K562 (cell line): ENCODE results near the gene ARHGAP22. TPM values are rescaled to one million over a fixed set of nuclear protein-coding genes. Genes with fewer than 3 reads are reported as not detected.

Source experiments
- ATAC-seq: fragments of 200-7000 bp; cut with Tn5 transposase; 3 replicates; pipeline ENCODE4 v1.9.1; 2020; ENCODE audit warnings: moderate library complexity
- BruUV-seq: library from RNA; stranded (reverse); fragments of 400-500 nt; replicated peaks from 2 replicates; lab custom pipeline; 2021; lab: Mats Ljungman, UMichigan
- CTCF ChIA-PET: fragments of 300-600 bp; formaldehyde crosslinking; extraction: SDS; loops from one replicate; lab custom pipeline; 2021; ENCODE audit warnings: low intra/inter-chr PET ratio; lab: Yijun Ruan, JAX
- POLR2A ChIA-PET: fragments of 300-600, 350-650 bp; sonication (Branson Sonifier 250); formaldehyde crosslinking; extraction: SDS; loops from one replicate; lab custom pipeline; 2021; ENCODE audit warnings: antibody characterized with exemption, inconsistent platforms; lab: Yijun Ruan, JAX
- DNase-seq, 4 experiments: peaks; one replicate each; pipeline versions ENCODE4 v3.0.0 to v3.0.0-alpha.2; 2011 to 2018; ENCODE audit warnings: low spot score in 3 of 4, mixed read lengths in 3 of 4; ENCODE audit errors: extremely low read depth in 1 of 4
- FAIRE-seq: peaks from 2 replicates; lab custom pipeline; 2011; peaks lifted over from hg19 to GRCh38; lab: Jason Lieb, UNC
- H2AFZ ChIP-seq: 2 replicates; pipeline ENCODE4 v1.6.0; 2011; ENCODE audit warnings: low read depth, low read length, control low read depth, inconsistent platforms
- H3K27ac ChIP-seq: fragments of 200-600 bp; 3 replicates; pipeline ENCODE4 v1.8.0; 2011; ENCODE audit warnings: low read depth, mild to moderate bottlenecking, control low read depth, inconsistent platforms, low read length, moderate library complexity, mixed read lengths; ENCODE audit errors: extremely low read depth
- H3K27me3 ChIP-seq, 2 experiments: fragments of 300-600 bp in 1 of 2; 2 replicates in 1 of 2; 3 replicates in 1 of 2; pipeline versions ENCODE4 v1.6.0 to v1.8.0; 2011; ENCODE audit warnings: inconsistent platforms in 2 of 2, low read length in 2 of 2, mild to moderate bottlenecking in 1 of 2, mixed read lengths in 1 of 2, moderate library complexity in 1 of 2; ENCODE audit not compliant: control insufficient read depth in 2 of 2, insufficient read depth in 2 of 2
- H3K36me3 ChIP-seq: fragments of 300-600 bp; 3 replicates; pipeline ENCODE4 v1.8.0; 2011; ENCODE audit warnings: mild to moderate bottlenecking, low read length, inconsistent platforms; ENCODE audit not compliant: control insufficient read depth, insufficient read depth
- H3K4me1 ChIP-seq, 2 experiments: fragments of 200-600 bp in 1 of 2; replicated peaks in 1 of 2; 2 replicates in 1 of 2; 3 replicates in 1 of 2; pipeline versions ENCODE4 v1.5.1 to v1.8.0; 2011; ENCODE audit warnings: inconsistent platforms in 2 of 2, low read length in 2 of 2, mild to moderate bottlenecking in 1 of 2, mixed read lengths in 1 of 2, moderate library complexity in 1 of 2; ENCODE audit not compliant: control insufficient read depth in 2 of 2, insufficient read depth in 2 of 2
- H3K4me2 ChIP-seq: 2 replicates; pipeline ENCODE4 v1.6.1; 2011; ENCODE audit warnings: low read length, control low read depth, inconsistent platforms, mixed read lengths; ENCODE audit not compliant: insufficient read depth
- H3K4me3 ChIP-seq: fragments of 200-600 bp; sonication (generic), shearing (Covaris generic); 2 replicates; pipeline ENCODE4 v1.5.1; 2016; ENCODE audit warnings: control low read depth, inconsistent platforms
- H3K79me2 ChIP-seq: fragments of 200-600 bp; 3 replicates; pipeline ENCODE4 v1.8.0; 2011; ENCODE audit warnings: low read length, inconsistent platforms; ENCODE audit not compliant: control insufficient read depth, insufficient read depth
- H3K9ac ChIP-seq, 2 experiments: 2 replicates each; pipeline versions ENCODE4 v1.6.0 to v1.6.1; 2011; ENCODE audit warnings: low read depth in 2 of 2, low read length in 2 of 2, control low read depth in 1 of 2, inconsistent platforms in 1 of 2, mild to moderate bottlenecking in 1 of 2, mixed read lengths in 1 of 2; ENCODE audit not compliant: insufficient read depth in 1 of 2
- H3K9me1 ChIP-seq: one replicate; pipeline ENCODE4 v1.6.0; 2011; ENCODE audit warnings: inconsistent platforms, mild to moderate bottlenecking, low read length, moderate library complexity; ENCODE audit not compliant: control insufficient read depth, insufficient read depth
- H3K9me3 ChIP-seq: replicated peaks from 2 replicates; pipeline ENCODE4 v1.5.1; 2011; ENCODE audit warnings: low read depth, low read length, inconsistent platforms; ENCODE audit not compliant: control insufficient read depth, insufficient read depth
- H4K20me1 ChIP-seq: replicated peaks from 2 replicates; pipeline ENCODE4 v1.6.1; 2011; ENCODE audit warnings: low read length, inconsistent platforms, mixed read lengths; ENCODE audit not compliant: control insufficient read depth, insufficient read depth
- CBFA2T2 ChIP-seq: fragments of 450-650 bp; conservative IDR thresholded peaks from 2 replicates; pipeline ENCODE4 v1.6.1; 2017; ENCODE audit warnings: mild to moderate bottlenecking
- CBFA2T3 ChIP-seq: fragments of 450-650 bp; IDR thresholded peaks from 2 replicates; pipeline ENCODE4 v1.6.1; 2017
- HLTF ChIP-seq: fragments of 450-650 bp; IDR thresholded peaks from 2 replicates; pipeline ENCODE4 v1.6.1; 2016
- KDM4B ChIP-seq, 2 experiments: fragments of 450-650 bp in 1 of 2; sonication (generic) in 1 of 2; IDR thresholded peaks; 2 replicates each; pipeline ENCODE4 v1.6.1; 2016 to 2017; ENCODE audit warnings: borderline replicate concordance in 2 of 2, antibody characterized with exemption in 1 of 2, low read depth in 1 of 2, mild to moderate bottlenecking in 1 of 2
- KLF1 ChIP-seq: fragments of 450-650 bp; IDR thresholded peaks from 2 replicates; pipeline ENCODE4 v1.6.1; 2016; ENCODE audit warnings: missing genetic modification characterization, missing compliant biosample characterization
- NCOA1 ChIP-seq: fragments of 450-650 bp; IDR thresholded peaks from 2 replicates; pipeline ENCODE4 v1.6.1; 2016; ENCODE audit warnings: low read depth
- PHTF2 ChIP-seq: fragments of 250-450 bp; sonication (Bioruptor Pico); IDR thresholded peaks from 2 replicates; pipeline ENCODE4 v1.5.0; 2021; ENCODE audit warnings: mild to moderate bottlenecking
- SMARCA5 ChIP-seq: fragments of 450-650 bp; IDR thresholded peaks from 2 replicates; pipeline ENCODE4 v1.6.1; 2016
- ZNF57 ChIP-seq: fragments of 450-650 bp; formaldehyde crosslinking; IDR thresholded peaks from 2 replicates; pipeline ENCODE4 v1.4.0; 2020; ENCODE audit warnings: mild to moderate bottlenecking, moderate library complexity
- ZNF740 ChIP-seq, 3 experiments: fragments of 200-800 bp in 1 of 3; sonication (Bioruptor generic) in 1 of 3; sonication (generic) in 1 of 3; formaldehyde crosslinking in 1 of 3; IDR thresholded peaks; 2 replicates each; pipeline versions ENCODE4 v1.6.1 to v1.8.0; 2016 to 2022; ENCODE audit warnings: mild to moderate bottlenecking in 2 of 3, missing compliant biosample characterization in 2 of 3, missing genetic modification characterization in 2 of 3, missing genetic modification reagents in 1 of 3
- in situ Hi-C: fragments of 300-500 bp; cut with MboI; formaldehyde crosslinking; loops from 4 replicates; pipeline ENCODE4 v1.15.0; 2018; ENCODE audit warnings: inconsistent platforms, mixed read lengths
- intact Hi-C: fragments of 100-400 bp; cut with micrococcal nuclease; formaldehyde crosslinking; loops from 2 replicates; pipeline ENCODE4 v1.14.2; 2022
- polyA plus RNA-seq, 8 experiments: library from polyadenylated mRNA; depleted of rRNA in 4 of 8; stranded (reverse) in 5 of 8; unstranded in 3 of 8; fragments of >200 nt; fragmentation: Nextera tagmentation in 2 of 8; fragmentation: Illumina TruSeq in 1 of 8; extraction: Ambion mirVana in 2 of 8; extraction: Trizol in 1 of 8; gene quantifications; 2 replicates each; pipeline versions ENCODE4 v1.2.1 to v1.2.3, GENCODE V29; 2011 to 2014; ENCODE audit warnings: inconsistent platforms in 1 of 8, missing spikeins in 1 of 8
- total RNA-seq, 7 experiments: library from RNA; depleted of rRNA in 6 of 7; stranded (reverse); fragments of >200 nt in 6 of 7; fragmentation: Illumina TruSeq in 2 of 7; extraction: Trizol in 2 of 7; gene quantifications; 2 replicates each; pipeline versions ENCODE4 v1.2.1 to v1.2.3, GENCODE V29; 2011 to 2021; ENCODE audit warnings: low replicate concordance in 1 of 7
- TF ChIP-seq, protein P1 (sequence below): fragments of 250-450 bp; sonication (Bioruptor Pico); IDR thresholded peaks from 2 replicates; pipeline ENCODE4 v1.4.0; 2020

The ARHGAP22 gene
- total and polyA plus RNA-seq, 9 of the 15 experiments (the other 6 are each of a cell fraction or from before 2014, with no cell fraction given) = 1.3 to 28.1 (median 12.7) TPM

GRCh38 chr10:48608976-48609375 is 4.1 kb upstream of the ARHGAP22 start:
- H3K4me3 ChIP-seq = no peak overlapping the region
- H3K9me1 ChIP-seq = no peaks in the 10 kb centered on the region
- no peak for FAIRE-seq
- H3K9ac ChIP-seq = no peak overlapping the region
- H4K20me1 ChIP-seq = peaks cover 2% of the 10 kb centered on the region
- ATAC-seq = no peak
- no peaks in the 10 kb centered on the region for H3K79me2 ChIP-seq
- peaks cover 0 to 9% of the 10 kb centered on the region in 2 experiments; a peak in 2 of 5 replicates for H3K4me1 ChIP-seq
- H2AFZ ChIP-seq = no peak overlapping the region
- DNase-seq = no peak
- no peaks in the 10 kb centered on the region for H3K36me3 ChIP-seq
- in situ Hi-C loops (no loop called here), intact Hi-C loops (loop anchor here (5.0 kb wide), 2 partner anchors 43 to 57 kb away; no protein-coding TSS in a partner anchor)
- BruUV-seq = no TSS peak
- H3K4me2 ChIP-seq = no peak overlapping the region
- H3K27me3 ChIP-seq = peaks cover 20 to 23% of the 10 kb centered on the region in 2 experiments
- CTCF ChIA-PET = interaction anchor here (0.7 to 2.8 kb wide), 2 partner anchors 47 to 373 kb away, joined by 3 to 14 read pairs; no protein-coding TSS in a partner anchor
- TF ChIP-seq ZNF740 (CRISPR knock-in tag; IDR thresholded peaks at IDR 0.05) (no peak), ZNF740 (tag; IDR thresholded peaks at IDR 0.05) (no peak), CBFA2T2 (no peak), HLTF (no peak), ZNF57 (CRISPR knock-in tag) (no peak), CBFA2T3 (no peak), NCOA1 (no peak), KDM4B (IDR thresholded peaks at IDR 0.05; ENCODE audit: borderline replicate concordance in 2 of 2, low read depth in 1 of 2) (no peak), PHTF2 (no peak), KLF1 (tag) (no peak), SMARCA5 (no peak)
- TF ChIP-seq, protein P1, sequence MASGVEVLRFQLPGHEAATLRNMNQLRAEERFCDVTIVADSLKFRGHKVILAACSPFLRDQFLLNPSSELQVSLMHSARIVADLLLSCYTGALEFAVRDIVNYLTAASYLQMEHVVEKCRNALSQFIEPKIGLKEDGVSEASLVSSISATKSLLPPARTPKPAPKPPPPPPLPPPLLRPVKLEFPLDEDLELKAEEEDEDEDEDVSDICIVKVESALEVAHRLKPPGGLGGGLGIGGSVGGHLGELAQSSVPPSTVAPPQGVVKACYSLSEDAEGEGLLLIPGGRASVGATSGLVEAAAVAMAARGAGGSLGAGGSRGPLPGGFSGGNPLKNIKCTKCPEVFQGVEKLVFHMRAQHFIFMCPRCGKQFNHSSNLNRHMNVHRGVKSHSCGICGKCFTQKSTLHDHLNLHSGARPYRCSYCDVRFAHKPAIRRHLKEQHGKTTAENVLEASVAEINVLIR (CRISPR knock-in tag) = no peak
- POLR2A ChIA-PET = interaction anchor here (1.6 kb wide), 1 partner anchor 16 kb away, joined by 4 read pairs; no protein-coding TSS in a partner anchor
- no peak overlapping the region for H3K27ac ChIP-seq
- H3K9me3 ChIP-seq = no peaks in the 10 kb centered on the region
